ENCODE measurements around the gene ZC3H12A. TPM values are rescaled to one million over a fixed set of nuclear protein-coding genes. Genes with fewer than 3 reads are reported as not detected.

Gene ZC3H12A
- total and polyA plus RNA-seq, 10 of the 15 experiments (the other 5 are each of a cell fraction or from before 2014, with no cell fraction given), result 0.35 to 30.2 (median 13.8) TPM

GRCh38 chr1:37425221-37425620 is 49.2 kb upstream of the ZC3H12A start:
- Histone ChIP-seq H3K4me3 (no peak overlapping the region), H3K4me2 (ENCODE audit: control insufficient read depth, insufficient read depth) (no peak overlapping the region), H3K36me3 (ENCODE audit: control insufficient read depth in 2 of 2, insufficient read depth in 2 of 2, low read length in 1 of 2) (no peaks in the 10 kb centered on the region), H2AFZ (ENCODE audit: control insufficient read depth, low read depth, low read length) (no peak overlapping the region), H4K20me1 (ENCODE audit: control insufficient read depth, insufficient read depth) (no peaks in the 10 kb centered on the region), H3K79me2 (ENCODE audit: control insufficient read depth, insufficient read depth, low read length) (no peaks in the 10 kb centered on the region), H3K27ac (ENCODE audit: control insufficient read depth, insufficient read depth) (no peak overlapping the region), H3K27me3 (replicated peaks in 1 of 2; ENCODE audit: control insufficient read depth in 2 of 2, insufficient read depth in 2 of 2, low read length in 1 of 2) (peaks cover 0 to 3% of the 10 kb centered on the region in 2 experiments; a peak in 2 of 4 replicates), H3K4me1 (ENCODE audit: control insufficient read depth, insufficient read depth, low read length) (no peaks in the 10 kb centered on the region), H3K9me3 (replicated peaks; ENCODE audit: control insufficient read depth, insufficient read depth, low read length) (no peaks in the 10 kb centered on the region), H3K9ac (ENCODE audit: control insufficient read depth, insufficient read depth, low read length) (no peak overlapping the region)
- ChIA-PET SMC1A (ENCODE audit: uncharacterized antibody, unreplicated experiment) (interaction anchor here (1.3 kb wide), 1 partner anchor 9 kb away, joined by 3 read pairs; no protein-coding TSS in a partner anchor), RAD21 (ENCODE audit: unreplicated experiment) (no interaction called here), POLR2A (no interaction called here), CTCF (interaction anchor here (2.4 kb wide), 1 partner anchor 10 kb away, joined by 14 read pairs; no protein-coding TSS in a partner anchor)
- in situ Hi-C loops (cut with MboI), result no loop called here
- FAIRE-seq, result no peak
- no peak for DNase-seq (ENCODE audit: low read depth, low spot score)
- WGBS (ENCODE audit: insufficient coverage, insufficient replicate concordance, low lambda C conversion rate, missing lambda C conversion rate), result 0% methylated on average over 5 of the region's 5 CpGs
- no TSS peak for BruUV-seq (replicated peaks)
- intact Hi-C loops (cut with micrococcal nuclease; ENCODE audit: unreplicated experiment), result no loop called here
- no peak for TF ChIP-seq TBL1XR1 (IDR thresholded peaks at IDR 0.05; ENCODE audit: low read depth, low read length)
- TF ChIP-seq TCF7 (IDR thresholded peaks at IDR 0.05; ENCODE audit: borderline replicate concordance), result no peak
- TF ChIP-seq MTA3 (IDR thresholded peaks at IDR 0.05; ENCODE audit: borderline replicate concordance, low read length), result no peak
- no peak for TF ChIP-seq CREB1 (IDR thresholded peaks at IDR 0.05; ENCODE audit: low read depth)
- no peak for ATAC-seq

DNA sequence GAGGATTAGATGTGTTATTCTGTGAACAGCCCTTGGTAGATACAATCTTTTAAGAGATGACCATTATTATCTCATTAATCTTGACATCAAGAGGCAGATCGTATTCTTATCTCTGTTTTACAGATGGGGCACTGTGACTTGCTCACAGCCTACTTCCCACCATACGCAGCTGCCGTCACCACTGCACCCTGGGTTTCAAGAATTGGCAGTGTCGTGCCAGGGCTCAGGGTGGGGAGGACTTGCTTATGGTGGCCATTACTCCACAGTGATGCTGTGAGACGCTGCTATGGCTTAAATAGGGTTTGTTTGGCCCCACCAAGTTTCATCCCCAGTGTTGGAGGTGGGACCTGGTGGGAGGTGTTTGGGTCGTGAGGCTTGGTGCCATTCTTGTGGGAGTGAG is 45.4 kb upstream of the ZC3H12A start:
- 11% methylated on average over 6 of the region's 6 CpGs for WGBS (ENCODE audit: insufficient coverage, insufficient replicate concordance, low lambda C conversion rate, missing lambda C conversion rate)
- H3K4me1 ChIP-seq (ENCODE audit: control insufficient read depth, insufficient read depth, low read length), result no peaks in the 10 kb centered on the region
- no peak overlapping the region for H3K9ac ChIP-seq (ENCODE audit: control insufficient read depth, insufficient read depth, low read length)
- H3K79me2 ChIP-seq (ENCODE audit: control insufficient read depth, insufficient read depth, low read length), result no peaks in the 10 kb centered on the region
- no peak for TF ChIP-seq NFYB (IDR thresholded peaks at IDR 0.05; ENCODE audit: insufficient read depth, low read depth, low read length)
- TF ChIP-seq TAF1 (IDR thresholded peaks at IDR 0.05; ENCODE audit: borderline replicate concordance, low read depth, low read length), result no peak
- no peak for TF ChIP-seq NFYA (IDR thresholded peaks at IDR 0.05; ENCODE audit: borderline replicate concordance, low read depth, low read length)
- no peak for TF ChIP-seq PAX5 (IDR thresholded peaks at IDR 0.05; ENCODE audit: borderline replicate concordance, low read depth, low read length)
- no peak for TF ChIP-seq POU2F2 (IDR thresholded peaks at IDR 0.05; ENCODE audit: borderline replicate concordance, low read depth, low read length)
- TF ChIP-seq SUPT20H (IDR thresholded peaks at IDR 0.05; ENCODE audit: borderline replicate concordance, control insufficient read depth, low read depth, low read length), result no peak
- no peak for TF ChIP-seq KAT2A (conservative IDR thresholded peaks at IDR 0.05; ENCODE audit: control insufficient read depth, low read depth, low read length)
- no peak for TF ChIP-seq RFX5 (IDR thresholded peaks at IDR 0.05; ENCODE audit: low read depth, low read length)
- H3K4me3 ChIP-seq, result no peak overlapping the region
- intact Hi-C loops (cut with micrococcal nuclease; ENCODE audit: unreplicated experiment), result no loop called here
- ATAC-seq, result no peak
- no peak overlapping the region for H2AFZ ChIP-seq (ENCODE audit: control insufficient read depth, low read depth, low read length)
- H3K4me2 ChIP-seq (ENCODE audit: control insufficient read depth, insufficient read depth), result no peak overlapping the region
- no peak for FAIRE-seq
- SMC1A ChIA-PET (ENCODE audit: uncharacterized antibody, unreplicated experiment), result no interaction called here
- no TSS peak for BruUV-seq (replicated peaks)
- in situ Hi-C loops (cut with MboI), result no loop called here
- RAD21 ChIA-PET (ENCODE audit: unreplicated experiment), result interaction anchor here (1.0 kb wide), 1 partner anchor 19 kb away, joined by 3 read pairs; no protein-coding TSS in a partner anchor
- H3K27ac ChIP-seq (ENCODE audit: control insufficient read depth, insufficient read depth), result no peak overlapping the region
- H3K27me3 ChIP-seq (replicated peaks in 1 of 2; ENCODE audit: control insufficient read depth in 2 of 2, insufficient read depth in 2 of 2, low read length in 1 of 2), result peaks cover 0 to 2% of the 10 kb centered on the region in 2 experiments; a peak in 2 of 4 replicates
- H3K36me3 ChIP-seq (ENCODE audit: control insufficient read depth in 2 of 2, insufficient read depth in 2 of 2, low read length in 1 of 2), result no peaks in the 10 kb centered on the region
- POLR2A ChIA-PET, result no interaction called here
- H3K9me3 ChIP-seq (replicated peaks; ENCODE audit: control insufficient read depth, insufficient read depth, low read length), result no peaks in the 10 kb centered on the region
- H4K20me1 ChIP-seq (ENCODE audit: control insufficient read depth, insufficient read depth), result no peaks in the 10 kb centered on the region
- DNase-seq (ENCODE audit: low read depth, low spot score), result no peak
- CTCF ChIA-PET, result interaction anchor here (0.6 kb wide), 1 partner anchor 1244 kb away, joined by 3 read pairs; no protein-coding TSS in a partner anchor

Data from GM12878 (cell line).